Activated CD4-positive, alpha-beta memory T cell treated with anti-CD3 and anti-CD28 coated beads, Interleukin-2, amount 10 ng/mL, durations not matched to agents 7 days and 5 days (primary cell): ENCODE results near the gene S100A16. TPM values are rescaled to one million over a fixed set of nuclear protein-coding genes. Genes with fewer than 3 reads are reported as not detected.
"Not testable (repeated sequence)": the region's sequence is repeated elsewhere in the genome, so short reads cannot be mapped to it uniquely, and the experiment has no call there.

Experiments used
- CTCF ChIA-PET: fragments of 350-600 bp; sonication (Branson Sonifier 250); formaldehyde crosslinking; loops from one replicate; lab custom pipeline; 2021; ENCODE audit warnings: antibody characterized with exemption, inconsistent platforms; lab: Charles Lee
- POLR2A ChIA-PET: fragments of 350-600 bp; sonication (Branson Sonifier 250); formaldehyde crosslinking; loops from one replicate; lab custom pipeline; 2021; ENCODE audit warnings: antibody characterized with exemption; lab: Charles Lee
- DNase-seq: peaks from one replicate; pipeline ENCODE4 v3.0.0-alpha.2; 2020
- H3K27ac Mint-ChIP-seq: one replicate; pipeline ENCODE4 v1.8.0; 2021; ENCODE audit warnings: mild to moderate bottlenecking, mixed read lengths
- H3K27me3 Mint-ChIP-seq: one replicate; pipeline ENCODE4 v1.8.0; 2021; ENCODE audit warnings: mixed read lengths
- H3K36me3 Mint-ChIP-seq: one replicate; pipeline ENCODE4 v1.8.0; 2021; ENCODE audit warnings: low read depth, mixed read lengths
- H3K4me1 Mint-ChIP-seq: one replicate; pipeline ENCODE4 v1.8.0; 2021; ENCODE audit warnings: mixed read lengths
- H3K4me3 Mint-ChIP-seq: one replicate; pipeline ENCODE4 v1.8.0; 2021; ENCODE audit warnings: mild to moderate bottlenecking, mixed read lengths
- H3K9me3 Mint-ChIP-seq: one replicate; pipeline ENCODE4 v1.8.0; 2021; ENCODE audit warnings: mixed read lengths
- total RNA-seq, 2 experiments: library from RNA; stranded (reverse); gene quantifications; one replicate each; pipeline ENCODE4 v1.2.3, GENCODE V29; 2021

Gene S100A16
- total RNA-seq, 2 experiments from 2014 or later = not detected

DNA sequence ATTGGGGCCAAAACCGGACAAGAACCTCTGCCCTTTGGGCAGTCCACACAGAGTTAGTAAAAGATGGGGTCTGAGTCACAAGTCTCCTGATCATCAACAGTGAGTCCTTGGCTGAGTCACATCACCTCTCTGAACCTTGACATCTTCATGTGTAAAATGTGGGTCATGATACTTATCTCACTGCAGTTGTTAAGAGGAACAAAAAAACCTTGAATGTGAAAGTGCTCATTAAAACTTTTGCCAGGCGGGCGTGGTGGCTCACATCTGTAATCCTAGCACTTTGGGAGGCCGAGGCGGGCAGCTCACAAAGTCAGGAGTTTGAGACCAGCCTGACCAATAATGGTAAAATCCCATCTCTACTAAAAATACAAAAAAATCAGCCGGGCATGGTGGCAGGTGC lies 15.7 kb downstream of the S100A16 start:
- CTCF ChIA-PET = interaction anchor here (0.6 to 3.3 kb wide), 4 partner anchors 21 to 347 kb away, joined by 3 to 18 read pairs (median 4); no protein-coding TSS in a partner anchor
- DNase-seq = no peak
- no peaks in the 10 kb centered on the region for H3K36me3 Mint-ChIP-seq
- POLR2A ChIA-PET = interaction anchor here (0.8 kb wide), 1 partner anchor 53 kb away, joined by 3 read pairs; no protein-coding TSS in a partner anchor
- H3K4me1 Mint-ChIP-seq = peaks cover 18% of the 10 kb centered on the region
- no peaks in the 10 kb centered on the region for H3K27me3 Mint-ChIP-seq
- no peak overlapping the region for H3K4me3 Mint-ChIP-seq
- peak overlapping the region; percentile 33 for H3K27ac Mint-ChIP-seq
- H3K9me3 Mint-ChIP-seq = no peaks in the 10 kb centered on the region

GRCh38 chr1:153592748-153593147 lies 20.2 kb downstream of the S100A16 start:
- Mint-ChIP-seq H3K9me3 (no peaks in the 10 kb centered on the region), H3K27me3 (no peaks in the 10 kb centered on the region), H3K4me3 (no peak overlapping the region), H3K36me3 (no peaks in the 10 kb centered on the region), H3K4me1 (peaks cover 9% of the 10 kb centered on the region), H3K27ac (no peak overlapping the region)
- ChIA-PET POLR2A (interaction anchor here (0.8 to 0.9 kb wide), 3 partner anchors 11 to 41 kb away, joined by 3 to 4 read pairs (median 3); partner anchors contain the start of gene CHTOP), CTCF (interaction anchor here (1.0 to 3.3 kb wide), 3 partner anchors 21 to 82 kb away, joined by 4 to 13 read pairs (median 6); no protein-coding TSS in a partner anchor)
- no peak for DNase-seq

DNA sequence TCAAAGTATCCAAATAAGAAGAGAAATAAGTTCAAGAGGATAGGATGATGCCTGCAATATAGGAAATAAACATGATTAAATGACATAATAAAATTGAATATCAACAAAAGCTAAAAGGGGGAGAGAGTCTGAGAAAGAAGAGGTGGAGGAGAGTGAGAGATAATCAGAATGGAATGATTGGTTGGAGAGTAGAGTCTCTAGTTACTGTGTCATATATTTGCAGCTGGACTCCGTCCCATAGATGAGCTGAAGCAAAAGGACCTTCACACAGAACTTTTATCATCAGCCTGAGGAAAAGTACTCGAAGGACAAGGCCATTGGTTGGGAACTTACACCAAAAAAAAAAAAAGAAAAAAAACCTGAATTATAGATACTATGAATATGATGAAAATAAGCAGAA lies 24.5 kb downstream of the S100A16 start:
- Mint-ChIP-seq H3K27ac (no peak overlapping the region), H3K4me1 (no peaks in the 10 kb centered on the region), H3K36me3 (no peaks in the 10 kb centered on the region), H3K4me3 (no peak overlapping the region), H3K9me3 (no peaks in the 10 kb centered on the region), H3K27me3 (peaks cover 11% of the 10 kb centered on the region)
- DNase-seq = no peak
- CTCF ChIA-PET = interaction anchor here (1.2 kb wide), 1 partner anchor 15 kb away, joined by 4 read pairs; no protein-coding TSS in a partner anchor
- POLR2A ChIA-PET = no interaction called here

DNA sequence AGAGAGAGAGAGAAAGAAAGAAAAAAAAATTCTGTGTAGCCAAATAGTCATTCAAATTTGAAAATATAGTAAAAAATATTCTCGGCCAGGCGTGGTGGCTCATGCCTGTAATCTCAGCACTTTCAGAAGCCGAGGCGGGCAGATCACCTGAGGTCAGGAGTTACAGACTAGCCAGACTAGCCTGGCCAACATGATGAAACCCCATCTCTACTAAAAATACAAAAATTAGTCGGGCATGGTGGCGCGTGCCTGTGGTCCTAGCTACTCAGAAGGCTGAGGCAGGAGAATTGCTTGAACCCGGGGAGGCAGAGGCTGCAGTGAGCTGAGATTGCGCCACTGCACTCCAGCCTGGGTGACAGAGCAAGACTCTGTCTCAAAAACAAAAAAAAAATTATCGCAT lies 24.9 kb downstream of the S100A16 start:
- H3K9me3 Mint-ChIP-seq, H3K4me3 Mint-ChIP-seq, DNase-seq, H3K36me3 Mint-ChIP-seq, H3K27ac Mint-ChIP-seq, H3K4me1 Mint-ChIP-seq, POLR2A ChIA-PET: not testable (repeated sequence)
- peaks cover 11% of the 10 kb centered on the region for H3K27me3 Mint-ChIP-seq
- CTCF ChIA-PET = interaction anchor here (1.2 kb wide), 1 partner anchor 16 kb away, joined by 4 read pairs; no protein-coding TSS in a partner anchor

DNA sequence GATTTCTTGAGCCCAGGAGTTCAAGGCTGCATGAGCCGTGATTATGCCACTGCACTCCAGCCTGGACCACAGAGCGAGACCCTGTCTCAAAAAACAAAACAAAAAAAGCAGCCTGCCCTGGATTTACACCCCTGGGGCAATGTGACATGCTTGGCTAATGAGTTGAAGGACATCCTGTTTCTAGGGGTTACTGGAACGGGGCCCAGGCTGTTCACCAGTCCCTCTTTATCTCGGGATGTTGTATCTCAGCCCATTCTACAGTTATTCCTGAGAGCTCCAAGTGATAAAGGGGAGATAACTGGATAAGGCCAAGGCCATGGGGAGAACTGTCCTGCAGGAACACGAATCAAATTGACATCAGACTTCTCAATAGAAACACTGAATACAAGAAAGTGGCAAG lies 25.6 kb downstream of the S100A16 start:
- Mint-ChIP-seq H3K4me3 (no peak overlapping the region), H3K4me1 (no peaks in the 10 kb centered on the region), H3K36me3 (no peaks in the 10 kb centered on the region), H3K27ac (no peak overlapping the region), H3K27me3 (peaks cover 11% of the 10 kb centered on the region), H3K9me3 (no peaks in the 10 kb centered on the region)
- CTCF ChIA-PET = no interaction called here
- POLR2A ChIA-PET = no interaction called here
- no peak for DNase-seq

DNA sequence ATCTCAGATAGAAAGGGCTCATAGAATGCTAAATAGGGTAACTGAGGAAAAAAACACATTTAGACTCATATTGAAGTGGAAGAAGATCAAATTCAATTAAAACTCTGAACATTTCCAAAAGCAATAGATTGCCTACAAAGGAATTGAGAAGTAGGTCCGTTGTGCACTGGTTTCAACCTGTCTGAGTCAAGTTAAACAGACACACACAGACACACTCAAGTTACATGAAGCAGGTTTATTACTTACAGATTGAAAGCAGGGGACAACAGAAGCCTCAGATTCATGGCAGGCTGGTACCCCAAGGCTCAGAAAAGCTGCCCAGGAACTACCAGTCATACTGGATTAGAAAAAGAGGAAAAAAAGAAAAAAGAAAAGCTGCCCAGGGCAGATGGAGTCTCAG lies 26.6 kb downstream of the S100A16 start:
- H3K4me3 Mint-ChIP-seq = no peak overlapping the region
- H3K27ac Mint-ChIP-seq = no peak overlapping the region
- DNase-seq = no peak
- ChIA-PET POLR2A (no interaction called here), CTCF (no interaction called here)
- H3K36me3 Mint-ChIP-seq = no peaks in the 10 kb centered on the region
- peaks cover 11% of the 10 kb centered on the region for H3K27me3 Mint-ChIP-seq
- H3K9me3 Mint-ChIP-seq = no peaks in the 10 kb centered on the region
- no peaks in the 10 kb centered on the region for H3K4me1 Mint-ChIP-seq

- Mint-ChIP-seq H3K4me1 (no peaks in the 10 kb centered on the region), H3K36me3 (no peaks in the 10 kb centered on the region), H3K9me3 (no peaks in the 10 kb centered on the region), H3K27ac (no peak overlapping the region), H3K4me3 (no peak overlapping the region), H3K27me3 (peaks cover 11% of the 10 kb centered on the region)
- CTCF ChIA-PET = interaction anchor here (1.0 kb wide), 1 partner anchor 23 kb away, joined by 3 read pairs; no protein-coding TSS in a partner anchor
- no peak for DNase-seq
- POLR2A ChIA-PET = interaction anchor here (1.0 kb wide), 1 partner anchor 12 kb away, joined by 3 read pairs; no protein-coding TSS in a partner anchor
These were observed 27.9 kb downstream of the S100A16 start for GRCh38 chr1:153585006-153585405.

GRCh38 chr1:153583976-153584375 lies 29.0 kb downstream of the S100A16 start:
- POLR2A ChIA-PET = no interaction called here
- CTCF ChIA-PET = interaction anchor here (0.6 to 0.7 kb wide), 2 partner anchors 11 to 90 kb away, joined by 3 to 4 read pairs; no protein-coding TSS in a partner anchor
- no peaks in the 10 kb centered on the region for H3K9me3 Mint-ChIP-seq

DNA sequence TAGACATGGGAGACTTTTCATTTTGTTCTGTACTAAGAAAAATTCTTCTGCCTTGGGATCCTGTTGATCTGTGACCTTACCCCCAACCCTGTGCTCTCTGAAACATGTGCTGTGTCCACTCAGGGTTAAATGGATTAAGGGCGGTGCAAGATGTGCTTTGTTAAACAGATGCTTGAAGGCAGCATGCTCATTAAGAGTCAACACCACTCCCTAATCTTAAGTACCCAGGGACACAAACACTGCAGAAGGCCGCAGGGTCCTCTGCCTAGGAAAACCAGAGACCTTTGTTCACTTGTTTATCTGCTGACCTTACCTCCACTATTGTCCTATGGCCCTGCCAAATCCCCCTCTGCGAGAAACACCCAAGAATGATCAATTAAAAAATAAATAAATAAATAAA lies 29.4 kb downstream of the S100A16 start:
- CTCF ChIA-PET = interaction anchor here (0.6 to 0.7 kb wide), 2 partner anchors 11 to 89 kb away, joined by 3 to 4 read pairs; no protein-coding TSS in a partner anchor
- POLR2A ChIA-PET, H3K27ac Mint-ChIP-seq, H3K4me1 Mint-ChIP-seq, DNase-seq, H3K4me3 Mint-ChIP-seq, H3K9me3 Mint-ChIP-seq, H3K36me3 Mint-ChIP-seq: not testable (repeated sequence)
- peaks cover 21% of the 10 kb centered on the region for H3K27me3 Mint-ChIP-seq

More at GRCh38 chr1:153583976-153584375, 29.0 kb downstream of the S100A16 start:
- H3K27me3 Mint-ChIP-seq = peaks cover 16% of the 10 kb centered on the region
- no peaks in the 10 kb centered on the region for H3K36me3 Mint-ChIP-seq
- DNase-seq = no peak
- H3K4me3 Mint-ChIP-seq = no peak overlapping the region
- H3K27ac Mint-ChIP-seq = no peak overlapping the region
- no peaks in the 10 kb centered on the region for H3K4me1 Mint-ChIP-seq

- H3K27ac Mint-ChIP-seq, DNase-seq, H3K4me3 Mint-ChIP-seq, POLR2A ChIA-PET, H3K4me1 Mint-ChIP-seq, H3K9me3 Mint-ChIP-seq, H3K36me3 Mint-ChIP-seq, CTCF ChIA-PET: not testable (repeated sequence)
- peaks cover 28% of the 10 kb centered on the region for H3K27me3 Mint-ChIP-seq
These were observed 30.1 kb downstream of the S100A16 start for GRCh38 chr1:153582836-153583235.

DNA sequence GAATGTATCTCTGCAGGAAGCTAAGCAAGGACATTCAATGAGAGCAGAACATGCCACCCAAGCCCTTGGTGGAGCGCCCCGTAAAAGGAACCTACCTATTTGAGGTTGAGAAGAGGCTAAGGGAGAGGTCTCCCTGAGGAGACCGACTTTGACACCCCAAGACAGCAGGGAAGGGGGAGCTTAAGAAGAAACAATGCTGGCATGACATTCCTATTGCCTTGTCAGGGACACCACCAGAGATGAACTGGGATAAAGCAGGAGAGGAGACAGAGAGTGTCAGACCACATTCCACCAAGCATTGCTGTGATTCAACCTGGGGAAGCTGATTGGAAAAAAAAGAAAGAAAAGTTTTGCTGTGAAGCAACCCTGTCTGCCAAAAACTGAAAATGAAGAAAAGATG lies 34.0 kb downstream of the S100A16 start:
- Mint-ChIP-seq H3K27me3 (peaks cover 28% of the 10 kb centered on the region), H3K27ac (no peak overlapping the region), H3K4me3 (no peak overlapping the region), H3K9me3 (no peaks in the 10 kb centered on the region), H3K36me3 (no peaks in the 10 kb centered on the region), H3K4me1 (peaks cover 9% of the 10 kb centered on the region)
- POLR2A ChIA-PET = interaction anchor here (2.0 kb wide), 1 partner anchor 55 kb away, joined by 8 read pairs; the partner anchor contains the start of gene CHTOP
- CTCF ChIA-PET = interaction anchor here (0.8 kb wide), 1 partner anchor 36 kb away, joined by 3 read pairs; no protein-coding TSS in a partner anchor
- no peak for DNase-seq

GRCh38 chr1:153578490-153578889 lies 34.4 kb downstream of the S100A16 start:
- H3K9me3 Mint-ChIP-seq = no peaks in the 10 kb centered on the region
- H3K27ac Mint-ChIP-seq = no peak overlapping the region
- no peak for DNase-seq
- peaks cover 28% of the 10 kb centered on the region for H3K27me3 Mint-ChIP-seq
- CTCF ChIA-PET = interaction anchor here (0.8 kb wide), 1 partner anchor 37 kb away, joined by 3 read pairs; no protein-coding TSS in a partner anchor
- peaks cover 9% of the 10 kb centered on the region for H3K4me1 Mint-ChIP-seq
- POLR2A ChIA-PET = interaction anchor here (0.6 to 2.0 kb wide), 2 partner anchors 56 to 379 kb away, joined by 3 to 8 read pairs; partner anchors contain the start of gene CHTOP
- no peaks in the 10 kb centered on the region for H3K36me3 Mint-ChIP-seq
- no peak overlapping the region for H3K4me3 Mint-ChIP-seq

DNA sequence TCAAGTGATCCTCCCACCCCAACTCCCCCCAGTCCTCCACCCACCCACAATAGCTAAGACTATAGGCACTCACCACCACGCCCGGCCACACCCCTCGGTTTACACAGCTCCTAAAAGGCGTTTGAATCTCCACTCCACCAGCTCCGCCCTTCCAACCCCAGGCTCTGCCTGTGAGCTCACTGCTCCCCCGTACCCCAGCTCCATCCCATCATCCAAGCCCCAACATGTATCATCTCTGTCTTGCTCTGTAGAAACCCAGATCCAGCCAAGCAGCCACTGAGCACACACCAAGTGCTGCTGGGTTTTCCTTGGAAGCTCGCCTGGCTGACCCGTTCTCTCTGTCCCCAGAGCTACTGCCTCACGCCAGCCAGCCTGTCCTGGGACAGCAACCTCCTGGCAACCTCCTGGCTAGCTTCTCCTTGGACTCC lies 35.3 kb downstream of the S100A16 start:
- CTCF ChIA-PET = interaction anchor here (0.8 to 1.1 kb wide), 3 partner anchors 45 to 67 kb away, joined by 3 to 4 read pairs (median 4); partner anchors contain the start of gene S100A13

More for the DNA sequence above, 35.3 kb downstream of the S100A16 start:
- no peak overlapping the region for H3K27ac Mint-ChIP-seq
- no peak overlapping the region for H3K4me3 Mint-ChIP-seq
- no peaks in the 10 kb centered on the region for H3K9me3 Mint-ChIP-seq
- peaks cover 28% of the 10 kb centered on the region for H3K27me3 Mint-ChIP-seq
- H3K4me1 Mint-ChIP-seq = peaks cover 18% of the 10 kb centered on the region
- no peaks in the 10 kb centered on the region for H3K36me3 Mint-ChIP-seq
- DNase-seq = no peak
- POLR2A ChIA-PET = interaction anchor here (0.6 to 2.0 kb wide), 3 partner anchors 25 to 380 kb away, joined by 3 to 8 read pairs (median 3); partner anchors contain the start of gene CHTOP
